ENCODE measurements around the gene RANBP10. TPM values are rescaled to one million over a fixed set of nuclear protein-coding genes. Genes with fewer than 3 reads are reported as not detected.
"Not testable (repeated sequence)": the region's sequence is repeated elsewhere in the genome, so short reads cannot be mapped to it uniquely, and the experiment has no call there.

The RANBP10 gene
- total RNA-seq, 6 donors from 2014 or later, result 6.5 to 50.3 (median 17.0) TPM

DNA sequence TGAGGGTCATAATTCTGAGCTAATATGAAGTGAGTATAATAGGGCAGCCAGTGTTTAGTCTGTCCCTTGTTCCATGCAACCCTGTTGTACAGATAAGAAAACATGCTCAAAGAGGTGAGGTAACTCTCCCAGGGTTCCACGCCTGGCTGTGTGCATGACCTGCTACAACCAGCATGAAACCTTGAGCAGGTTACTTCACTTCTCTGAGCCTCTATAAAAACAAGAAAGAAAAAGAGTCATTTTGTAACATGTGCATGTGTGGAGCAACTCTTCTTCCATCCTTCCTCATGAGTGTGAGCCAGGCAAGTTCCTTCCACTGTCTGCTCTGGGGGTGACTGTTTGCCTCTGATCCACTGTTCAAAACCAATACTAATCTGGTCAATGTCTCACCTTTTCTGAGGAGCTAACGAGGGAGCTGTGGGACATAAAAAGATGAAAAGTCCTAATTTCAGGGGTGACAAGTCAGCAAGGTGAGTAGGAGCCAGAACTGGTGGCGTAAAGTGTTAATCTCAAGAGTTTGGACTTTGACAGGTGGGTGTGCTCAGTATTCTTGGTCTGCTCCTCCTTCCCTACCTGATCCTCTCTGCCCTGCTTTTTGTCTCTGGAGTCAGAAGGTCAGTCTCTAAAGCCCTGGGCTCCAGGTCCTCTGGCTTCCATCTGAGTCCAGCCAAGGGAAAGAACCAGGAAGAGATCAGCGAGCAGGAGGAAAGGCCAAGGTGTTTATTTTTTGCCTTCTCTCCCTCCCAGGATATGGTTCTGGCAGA is 108.8 kb downstream of the RANBP10 start:
- DNase-seq (no peak), ATAC-seq (ENCODE audit: low FRiP score in 2 of 2) (no peak)
- no peaks in the 10 kb centered on the region for H3K4me1 ChIP-seq
- H3K9me3 ChIP-seq, result peaks cover 0 to 3% (median 0%) of the 10 kb centered on the region in 4 donors
- TF ChIP-seq POLR2AphosphoS5 (IDR thresholded peaks at IDR 0.05), result no peak
- TF ChIP-seq CTCF (IDR thresholded peaks at IDR 0.05), result no peak
- TF ChIP-seq POLR2A (IDR thresholded peaks at IDR 0.05), result no peak
- no peak for TF ChIP-seq EP300 (IDR thresholded peaks at IDR 0.05)
- peak overlapping the region in 1 of 4 donors; percentile 25 for H3K27ac ChIP-seq
- 78 to 86% methylated on average over 4 of the region's 4 CpGs for WGBS, 2 donors
- H3K27me3 ChIP-seq, result no peaks in the 10 kb centered on the region
- H3K4me3 ChIP-seq, result no peak overlapping the region
- peaks cover 0 to 5% (median 0%) of the 10 kb centered on the region in 4 donors for H3K36me3 ChIP-seq

GRCh38 chr16:67694611-67695010 is 111.7 kb downstream of the RANBP10 start:
- Histone ChIP-seq H3K4me3 (no peak overlapping the region), H3K4me1 (no peaks in the 10 kb centered on the region), H3K36me3 (peaks cover 0 to 5% (median 0%) of the 10 kb centered on the region in 4 donors), H3K27ac (no peak overlapping the region), H3K9me3 (peaks cover 0 to 3% (median 0%) of the 10 kb centered on the region in 4 donors), H3K27me3 (no peaks in the 10 kb centered on the region)
- WGBS, 2 donors, result 52 to 55% methylated on average over 2 of the region's 2 CpGs
- TF ChIP-seq CTCF (IDR thresholded peaks at IDR 0.05) (no peak), POLR2AphosphoS5 (IDR thresholded peaks at IDR 0.05) (no peak), POLR2A (IDR thresholded peaks at IDR 0.05) (no peak), EP300 (IDR thresholded peaks at IDR 0.05) (no peak)
- ATAC-seq (ENCODE audit: low FRiP score in 2 of 2) (no peak), DNase-seq (no peak)

DNA sequence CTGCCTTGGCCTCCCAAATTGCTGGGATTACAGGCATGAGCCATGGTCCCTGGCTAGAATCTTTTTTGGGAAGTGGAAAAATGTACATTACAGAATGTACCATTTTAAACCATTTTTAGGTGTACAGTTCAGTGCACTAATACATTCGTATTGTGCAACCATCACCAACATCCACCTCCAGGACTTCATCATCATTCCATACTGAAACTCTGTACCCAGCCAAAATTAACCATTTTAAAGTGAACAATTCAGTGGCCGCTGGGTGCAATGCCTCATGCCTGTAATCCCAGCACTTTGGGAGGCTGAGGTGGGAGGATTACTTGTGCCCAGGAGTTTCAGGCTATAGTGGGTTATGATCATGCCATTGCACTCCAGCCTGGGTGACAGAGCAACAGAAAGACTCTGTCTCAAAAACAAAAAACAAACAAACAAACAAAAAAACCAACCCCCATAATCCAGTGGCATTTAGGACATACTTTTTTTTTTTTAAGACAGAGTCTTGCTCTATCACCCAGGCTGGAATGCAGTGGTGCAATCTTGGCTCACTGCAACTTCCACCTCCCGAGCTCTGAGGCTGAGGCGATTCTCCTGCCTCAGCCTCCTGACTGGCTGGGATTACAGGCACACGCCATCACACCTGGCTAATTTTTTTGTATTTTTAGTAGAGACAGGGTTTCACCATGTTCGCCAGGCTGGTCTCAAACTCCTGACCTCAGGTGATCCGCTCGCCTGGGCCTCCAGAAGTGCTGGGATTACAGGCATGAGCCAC is 112.7 kb downstream of the RANBP10 start:
- 84 to 89% methylated on average over 8 of the region's 8 CpGs for WGBS, 2 donors
- H3K4me1 ChIP-seq; H3K4me3 ChIP-seq; H3K9me3 ChIP-seq; H3K27me3 ChIP-seq; H3K36me3 ChIP-seq; H3K27ac ChIP-seq; ATAC-seq (ENCODE audit: low FRiP score in 2 of 2); DNase-seq: not testable (repeated sequence)

DNA sequence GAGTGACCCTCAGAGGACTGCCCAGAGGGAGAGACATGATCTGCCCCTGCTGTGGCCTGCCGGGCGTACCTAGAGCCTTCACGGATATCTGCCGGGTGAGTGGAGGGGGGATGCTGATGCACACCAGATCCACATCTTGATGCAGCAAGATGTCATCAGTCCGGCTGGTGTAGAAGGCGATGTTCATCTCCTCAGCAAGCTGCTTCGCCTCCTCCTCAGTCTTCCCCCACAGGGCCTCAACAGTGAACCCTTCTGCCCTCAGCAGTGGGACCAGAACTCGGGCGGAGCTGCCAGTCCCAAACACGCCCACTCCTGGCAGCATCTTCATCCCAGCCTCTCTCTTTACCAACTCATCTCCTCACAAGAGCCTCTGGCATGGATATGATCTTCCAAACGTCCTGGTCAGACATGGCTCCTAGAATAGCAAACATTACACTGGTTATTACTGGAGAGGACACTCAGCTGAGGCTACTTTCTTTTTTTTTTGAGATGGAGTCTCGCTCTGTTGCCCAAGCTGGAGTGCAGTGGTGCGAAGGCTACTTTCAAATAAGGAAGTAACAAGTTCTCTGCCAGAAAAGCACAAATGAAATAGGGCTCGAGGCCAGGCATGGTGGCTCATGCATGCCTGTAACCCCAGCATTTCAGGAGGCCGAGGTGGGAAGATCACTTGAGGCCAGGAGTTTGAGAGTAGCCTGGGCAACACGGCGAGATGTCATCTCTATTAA is 120.8 kb downstream of the RANBP10 start:
- DNase-seq, result peak in 1 of 2 donors; percentile 29
- Histone ChIP-seq H3K9me3 (no peaks in the 10 kb centered on the region), H3K36me3 (peaks cover 2 to 25% (median 5%) of the 10 kb centered on the region in 4 donors), H3K27me3 (no peaks in the 10 kb centered on the region), H3K27ac (peak overlapping the region; percentile 60 to 90 (median 72)), H3K4me3 (no peak overlapping the region), H3K4me1 (peaks cover 13 to 28% (median 19%) of the 10 kb centered on the region in 4 donors)
- peak in 1 of 2 donors; percentile 56 for ATAC-seq (ENCODE audit: low FRiP score in 2 of 2)
- no peak for TF ChIP-seq EP300 (IDR thresholded peaks at IDR 0.05)
- TF ChIP-seq POLR2A (IDR thresholded peaks at IDR 0.05), result no peak
- TF ChIP-seq CTCF (IDR thresholded peaks at IDR 0.05), result no peak
- TF ChIP-seq POLR2AphosphoS5 (IDR thresholded peaks at IDR 0.05), result no peak
- 83 to 86% methylated on average over 15 to 17 of the region's 17 CpGs for whole genome bisulfite sequencing, 2 donors

GRCh38 chr16:67683767-67684166 is 122.6 kb downstream of the RANBP10 start:
- no peak for ATAC-seq (ENCODE audit: low FRiP score in 2 of 2)
- DNase-seq, result no peak
- peaks cover 2 to 29% (median 5%) of the 10 kb centered on the region in 4 donors for H3K36me3 ChIP-seq
- no peaks in the 10 kb centered on the region for H3K9me3 ChIP-seq
- H3K27ac ChIP-seq, result peak overlapping the region in 3 of 4 donors; percentile 60 to 90 (median 77)
- WGBS, 2 donors, result 92 to 100% methylated on average over 3 to 4 of the region's 4 CpGs
- TF ChIP-seq EP300 (IDR thresholded peaks at IDR 0.05), result no peak
- TF ChIP-seq CTCF (IDR thresholded peaks at IDR 0.05), result no peak
- TF ChIP-seq POLR2A (IDR thresholded peaks at IDR 0.05), result no peak
- no peak for TF ChIP-seq POLR2AphosphoS5 (IDR thresholded peaks at IDR 0.05)
- no peaks in the 10 kb centered on the region for H3K27me3 ChIP-seq
- peaks cover 13 to 28% (median 19%) of the 10 kb centered on the region in 4 donors for H3K4me1 ChIP-seq
- H3K4me3 ChIP-seq, result no peak overlapping the region
